Stimulated activated naive CD8-positive, alpha-beta T cell treated with anti-CD3 and anti-CD28 coated beads, Interleukin-15, Interleukin-2, amounts not matched to agents 100 ng/mL and 50 ng/mL, for 24 hours (primary cell): ENCODE results near the gene ERVK3-1.
A peak's percentile ranks its signal among the peaks of the same experiment; 100 is the strongest.
"Not testable (repeated sequence)": the region's sequence is repeated elsewhere in the genome, so short reads cannot be mapped to it uniquely, and the experiment has no call there.

Experiments used
- H3K27ac Mint-ChIP-seq: one replicate; pipeline ENCODE4 v1.8.0; 2021; ENCODE audit warnings: mild to moderate bottlenecking, mixed read lengths
- H3K27me3 Mint-ChIP-seq: one replicate; pipeline ENCODE4 v1.8.0; 2021; ENCODE audit warnings: mixed read lengths
- H3K36me3 Mint-ChIP-seq: one replicate; pipeline ENCODE4 v1.8.0; 2021; ENCODE audit warnings: low read depth, mixed read lengths
- H3K4me1 Mint-ChIP-seq: one replicate; pipeline ENCODE4 v1.8.0; 2021; ENCODE audit warnings: low read depth, mixed read lengths
- H3K4me3 Mint-ChIP-seq: one replicate; pipeline ENCODE4 v1.8.0; 2021; ENCODE audit warnings: mild to moderate bottlenecking, mixed read lengths
- H3K9me3 Mint-ChIP-seq: one replicate; pipeline ENCODE4 v1.8.0; 2021; ENCODE audit warnings: mixed read lengths

The ERVK3-1 gene

GRCh38 chr19:58279925-58280316, 25.3 kb upstream of the ERVK3-1 start:
- Mint-ChIP-seq H3K27ac (peak overlapping the region; percentile 96), H3K4me1 (peaks cover 43% of the 10 kb centered on the region), H3K36me3 (peaks cover 68% of the 10 kb centered on the region), H3K4me3 (peak overlapping the region; percentile 96), H3K9me3 (peaks cover 18% of the 10 kb centered on the region), H3K27me3 (no peaks in the 10 kb centered on the region)

GRCh38 chr19:58284199-58284598, 21.0 kb upstream of the ERVK3-1 start:
- Mint-ChIP-seq H3K4me3 (no peak overlapping the region), H3K27ac (no peak overlapping the region), H3K9me3 (peaks cover 10% of the 10 kb centered on the region), H3K27me3 (no peaks in the 10 kb centered on the region), H3K36me3 (peaks cover 78% of the 10 kb centered on the region), H3K4me1 (peaks cover 28% of the 10 kb centered on the region)

GRCh38 chr19:58291943-58292342, 13.2 kb upstream of the ERVK3-1 start:
- Mint-ChIP-seq H3K36me3 (peaks cover 94% of the 10 kb centered on the region), H3K27ac (no peak overlapping the region), H3K4me3 (no peak overlapping the region), H3K9me3 (peaks cover 30% of the 10 kb centered on the region), H3K27me3 (no peaks in the 10 kb centered on the region), H3K4me1 (no peaks in the 10 kb centered on the region)

GRCh38 chr19:58294743-58295374, 10.3 kb upstream of the ERVK3-1 start:
- Mint-ChIP-seq H3K4me1 (no peaks in the 10 kb centered on the region), H3K4me3 (no peak overlapping the region), H3K27ac (no peak overlapping the region), H3K36me3 (peaks cover 88% of the 10 kb centered on the region), H3K9me3 (peaks cover 33% of the 10 kb centered on the region), H3K27me3 (no peaks in the 10 kb centered on the region)

GRCh38 chr19:58296104-58296503, 9.1 kb upstream of the ERVK3-1 start:
- Mint-ChIP-seq H3K27ac (no peak overlapping the region), H3K4me3 (no peak overlapping the region), H3K27me3 (no peaks in the 10 kb centered on the region), H3K36me3 (peaks cover 92% of the 10 kb centered on the region), H3K9me3 (peaks cover 32% of the 10 kb centered on the region), H3K4me1 (no peaks in the 10 kb centered on the region)

- peaks cover 14% of the 10 kb centered on the region for H3K4me1 Mint-ChIP-seq
- no peak overlapping the region for H3K27ac Mint-ChIP-seq
- no peaks in the 10 kb centered on the region for H3K27me3 Mint-ChIP-seq
- H3K4me3 Mint-ChIP-seq = no peak overlapping the region
- H3K36me3 Mint-ChIP-seq = peaks cover 74% of the 10 kb centered on the region
- peaks cover 4% of the 10 kb centered on the region for H3K9me3 Mint-ChIP-seq
Measured at GRCh38 chr19:58300620-58301019, 4.6 kb upstream of the ERVK3-1 start.

DNA sequence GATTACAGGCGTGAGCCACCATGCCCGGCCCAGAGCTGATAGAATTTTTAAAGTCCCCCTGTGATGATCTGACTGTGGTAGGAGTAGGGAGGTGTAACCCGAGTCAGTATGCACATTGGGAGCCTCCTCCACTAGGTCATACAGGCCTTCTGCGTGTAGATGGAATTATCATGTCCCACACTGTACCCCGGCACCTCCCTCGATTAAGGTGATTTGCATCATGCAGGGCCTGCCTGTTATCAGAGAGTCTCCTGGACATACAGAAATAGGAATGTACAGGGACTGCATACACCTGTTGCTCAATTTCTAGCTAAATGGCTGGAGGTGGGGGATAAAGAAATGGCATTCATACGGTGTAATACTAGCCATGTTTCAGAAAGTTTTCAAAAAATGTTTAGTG, 922 bp upstream of the ERVK3-1 start:
- peak overlapping the region; percentile 97 for H3K27ac Mint-ChIP-seq
- no peaks in the 10 kb centered on the region for H3K9me3 Mint-ChIP-seq
- no peaks in the 10 kb centered on the region for H3K27me3 Mint-ChIP-seq
- H3K4me3 Mint-ChIP-seq = peak overlapping the region; percentile 97
- peaks cover 46% of the 10 kb centered on the region for H3K4me1 Mint-ChIP-seq
- H3K36me3 Mint-ChIP-seq = peaks cover 78% of the 10 kb centered on the region

DNA sequence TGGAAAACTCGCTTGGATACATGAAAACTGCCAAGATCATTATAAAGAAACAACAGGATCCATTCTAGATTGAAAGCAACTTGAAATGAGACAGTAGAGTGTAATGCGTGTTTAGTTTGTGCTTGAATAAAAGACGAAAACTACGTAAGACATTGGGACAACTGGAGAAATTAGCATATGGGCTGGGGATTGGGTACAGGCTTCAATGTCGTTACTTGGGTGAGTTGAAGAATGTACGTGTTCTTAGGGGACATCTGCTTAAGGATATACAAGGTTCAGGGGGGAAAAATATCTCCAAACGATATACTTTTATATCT, 471 bp upstream of the ERVK3-1 start:
- peaks cover 80% of the 10 kb centered on the region for H3K36me3 Mint-ChIP-seq

DNA sequence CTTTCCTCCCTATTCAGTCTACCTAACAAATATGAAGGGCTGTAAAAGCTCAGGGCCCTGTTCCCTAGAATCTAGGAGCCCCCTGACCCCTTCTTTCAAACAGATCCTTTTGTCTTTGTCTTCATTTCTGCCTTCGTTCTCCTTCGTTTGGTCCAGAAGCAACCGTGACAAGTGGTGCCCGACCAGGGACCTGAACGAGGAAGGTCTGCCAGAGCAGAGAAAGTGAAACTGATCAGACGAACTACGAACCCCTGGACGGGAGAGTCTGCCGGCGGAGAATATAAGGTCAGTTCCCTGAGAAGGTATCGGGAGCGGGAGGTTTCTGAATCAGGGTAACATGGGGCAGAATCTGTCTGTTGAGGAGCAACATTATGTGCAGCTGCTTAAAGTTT, 751 bp downstream of the ERVK3-1 start:
- no peaks in the 10 kb centered on the region for H3K9me3 Mint-ChIP-seq
- H3K36me3 Mint-ChIP-seq = peaks cover 76% of the 10 kb centered on the region
- H3K4me3 Mint-ChIP-seq = peak overlapping the region; percentile 97
- H3K27me3 Mint-ChIP-seq = no peaks in the 10 kb centered on the region
- H3K4me1 Mint-ChIP-seq = peaks cover 50% of the 10 kb centered on the region
- H3K27ac Mint-ChIP-seq = peak overlapping the region; percentile 83

More for the DNA sequence above, 471 bp upstream of the ERVK3-1 start:
- H3K4me1 Mint-ChIP-seq = peaks cover 50% of the 10 kb centered on the region
- peak overlapping the region; percentile 97 for H3K27ac Mint-ChIP-seq
- H3K9me3 Mint-ChIP-seq = no peaks in the 10 kb centered on the region
- H3K27me3 Mint-ChIP-seq = no peaks in the 10 kb centered on the region
- peak overlapping the region; percentile 97 for H3K4me3 Mint-ChIP-seq

DNA sequence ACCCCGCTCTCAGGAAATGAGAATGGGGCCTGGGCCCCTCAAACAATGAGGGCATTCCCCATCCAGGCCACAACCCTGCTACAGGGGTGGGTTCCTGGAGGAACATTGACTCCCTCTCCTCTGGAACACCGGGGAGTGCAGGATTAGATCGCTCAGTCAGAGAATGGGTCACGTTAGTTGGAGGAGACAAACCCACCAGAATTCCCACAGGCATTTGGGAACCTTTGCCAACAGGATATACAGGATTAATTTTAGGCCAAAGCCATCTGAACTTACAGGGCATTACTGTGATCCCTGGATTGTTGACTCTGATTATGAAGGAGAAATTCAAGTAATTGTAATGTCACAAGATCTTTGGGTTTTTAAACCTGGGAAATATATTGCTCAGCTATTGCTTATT, 2.6 kb downstream of the ERVK3-1 start:
- H3K4me3 Mint-ChIP-seq = no peak overlapping the region
- H3K4me1 Mint-ChIP-seq = peaks cover 50% of the 10 kb centered on the region
- H3K27ac Mint-ChIP-seq = no peak overlapping the region

GRCh38 chr19:58310685-58311084, 5.5 kb downstream of the ERVK3-1 start:
- H3K9me3 Mint-ChIP-seq, H3K4me3 Mint-ChIP-seq, H3K27me3 Mint-ChIP-seq, H3K27ac Mint-ChIP-seq: not testable (repeated sequence)
- Mint-ChIP-seq H3K36me3 (peaks cover 92% of the 10 kb centered on the region), H3K4me1 (peaks cover 36% of the 10 kb centered on the region)

More for the DNA sequence above, 2.6 kb downstream of the ERVK3-1 start:
- peaks cover 75% of the 10 kb centered on the region for H3K36me3 Mint-ChIP-seq
- H3K9me3 Mint-ChIP-seq = no peaks in the 10 kb centered on the region
- no peaks in the 10 kb centered on the region for H3K27me3 Mint-ChIP-seq

GRCh38 chr19:58311345-58311865, 6.2 kb downstream of the ERVK3-1 start:
- Mint-ChIP-seq H3K4me1 (peaks cover 30% of the 10 kb centered on the region), H3K27me3 (no peaks in the 10 kb centered on the region), H3K36me3 (peaks cover 91% of the 10 kb centered on the region), H3K4me3 (no peak overlapping the region), H3K9me3 (no peaks in the 10 kb centered on the region), H3K27ac (no peak overlapping the region)

- Mint-ChIP-seq H3K27ac (no peak overlapping the region), H3K9me3 (no peaks in the 10 kb centered on the region), H3K4me3 (no peak overlapping the region), H3K27me3 (no peaks in the 10 kb centered on the region), H3K36me3 (peaks cover 50% of the 10 kb centered on the region), H3K4me1 (no peaks in the 10 kb centered on the region)
Measured at GRCh38 chr19:58315580-58315979, 10.4 kb downstream of the ERVK3-1 start.

- Mint-ChIP-seq H3K4me1 (no peaks in the 10 kb centered on the region), H3K27ac (no peak overlapping the region), H3K36me3 (peaks cover 36% of the 10 kb centered on the region), H3K4me3 (no peak overlapping the region), H3K9me3 (no peaks in the 10 kb centered on the region), H3K27me3 (no peaks in the 10 kb centered on the region)
Measured at GRCh38 chr19:58317476-58318072, 12.4 kb downstream of the ERVK3-1 start.

- Mint-ChIP-seq H3K9me3 (no peaks in the 10 kb centered on the region), H3K36me3 (peaks cover 31% of the 10 kb centered on the region), H3K4me3 (no peak overlapping the region), H3K27me3 (no peaks in the 10 kb centered on the region), H3K27ac (no peak overlapping the region), H3K4me1 (no peaks in the 10 kb centered on the region)
Measured at GRCh38 chr19:58318297-58318696, 13.1 kb downstream of the ERVK3-1 start.

GRCh38 chr19:58319241-58319640, 14.1 kb downstream of the ERVK3-1 start:
- Mint-ChIP-seq H3K4me3 (no peak overlapping the region), H3K27ac (no peak overlapping the region), H3K4me1 (no peaks in the 10 kb centered on the region), H3K27me3 (no peaks in the 10 kb centered on the region), H3K36me3 (peaks cover 23% of the 10 kb centered on the region), H3K9me3 (no peaks in the 10 kb centered on the region)
